RWPE2 (cell line): Measurements from ENCODE around the gene PDE8B.

Source experiments
- ATAC-seq: fragments of 200-7000 bp; cut with Tn5 transposase; 3 replicates; pipeline ENCODE4 v1.9.1; 2021; ENCODE audit warnings: low read depth
- DNase-seq: peaks from one replicate; pipeline ENCODE4 v3.0.0-alpha.2; 2020; ENCODE audit warnings: low spot score
- H3K27ac ChIP-seq: fragments of 450-650 bp; 2 replicates; pipeline ENCODE4 v1.5.1; 2017; ENCODE audit warnings: mild to moderate bottlenecking; ENCODE audit not compliant: poor library complexity, severe bottlenecking
- H3K27me3 ChIP-seq: fragments of 250-450 bp; sonication (Bioruptor Pico); 2 replicates; pipeline ENCODE4 v1.5.1; 2021; ENCODE audit warnings: mild to moderate bottlenecking, moderate library complexity; ENCODE audit not compliant: insufficient read depth, poor library complexity, severe bottlenecking
- H3K36me3 ChIP-seq: fragments of 250-450 bp; sonication (Bioruptor Pico); 2 replicates; pipeline ENCODE4 v1.5.1; 2020; ENCODE audit warnings: low read depth, mild to moderate bottlenecking, moderate library complexity
- H3K4me1 ChIP-seq: fragments of 250-450 bp; sonication (Bioruptor Pico); 2 replicates; pipeline ENCODE4 v1.5.1; 2021; ENCODE audit warnings: mild to moderate bottlenecking, moderate library complexity; ENCODE audit not compliant: insufficient read depth, poor library complexity, severe bottlenecking
- H3K4me3 ChIP-seq: fragments of 250-450 bp; sonication (Bioruptor Pico); 2 replicates; pipeline ENCODE4 v1.5.1; 2021; ENCODE audit warnings: mild to moderate bottlenecking, moderate library complexity; ENCODE audit not compliant: severe bottlenecking
- H3K9me3 ChIP-seq: fragments of 250-450 bp; sonication (Bioruptor Pico); 2 replicates; pipeline ENCODE4 v1.5.1; 2021; ENCODE audit warnings: mild to moderate bottlenecking, moderate library complexity; ENCODE audit not compliant: severe bottlenecking
- TF ChIP-seq, protein P1 (sequence below): fragments of 450-650 bp; IDR thresholded peaks from one replicate; pipeline ENCODE4 v1.5.1; 2017; ENCODE audit warnings: mild to moderate bottlenecking, moderate library complexity; ENCODE audit not compliant: poor library complexity, severe bottlenecking

PDE8B gene

DNA sequence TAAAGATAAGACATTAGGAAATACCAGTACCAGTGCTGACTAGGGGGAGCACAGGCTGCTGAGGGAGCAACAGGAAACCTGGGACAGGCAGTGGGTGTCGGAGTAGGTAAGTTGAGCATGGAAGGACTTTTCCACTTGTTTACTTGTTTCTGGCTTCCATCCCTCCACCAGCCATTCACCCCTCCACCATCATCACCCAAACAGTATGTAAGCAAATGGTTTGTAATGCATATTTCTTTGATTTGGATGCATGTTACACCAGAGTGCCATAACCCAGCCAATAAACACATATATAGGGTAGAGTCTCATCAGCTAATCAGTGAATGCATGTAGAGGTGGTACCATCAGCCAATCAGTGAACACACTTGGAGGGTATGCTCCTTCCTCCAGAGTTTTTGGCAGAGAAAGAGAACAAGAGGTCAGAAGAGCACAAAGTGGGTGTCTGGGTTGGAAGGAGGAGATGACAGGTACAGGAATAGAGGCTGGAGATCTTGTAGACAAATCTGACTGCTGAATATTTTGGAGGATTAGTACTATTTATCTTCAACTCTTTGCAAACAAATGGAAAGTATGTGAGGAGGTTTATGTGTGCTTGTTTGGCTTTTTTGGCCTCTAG, 37.7 kb upstream of the PDE8B start:
- peaks cover 12% of the 10 kb centered on the region for H3K4me1 ChIP-seq
- H3K4me3 ChIP-seq = no peak overlapping the region
- TF ChIP-seq, protein P1, sequence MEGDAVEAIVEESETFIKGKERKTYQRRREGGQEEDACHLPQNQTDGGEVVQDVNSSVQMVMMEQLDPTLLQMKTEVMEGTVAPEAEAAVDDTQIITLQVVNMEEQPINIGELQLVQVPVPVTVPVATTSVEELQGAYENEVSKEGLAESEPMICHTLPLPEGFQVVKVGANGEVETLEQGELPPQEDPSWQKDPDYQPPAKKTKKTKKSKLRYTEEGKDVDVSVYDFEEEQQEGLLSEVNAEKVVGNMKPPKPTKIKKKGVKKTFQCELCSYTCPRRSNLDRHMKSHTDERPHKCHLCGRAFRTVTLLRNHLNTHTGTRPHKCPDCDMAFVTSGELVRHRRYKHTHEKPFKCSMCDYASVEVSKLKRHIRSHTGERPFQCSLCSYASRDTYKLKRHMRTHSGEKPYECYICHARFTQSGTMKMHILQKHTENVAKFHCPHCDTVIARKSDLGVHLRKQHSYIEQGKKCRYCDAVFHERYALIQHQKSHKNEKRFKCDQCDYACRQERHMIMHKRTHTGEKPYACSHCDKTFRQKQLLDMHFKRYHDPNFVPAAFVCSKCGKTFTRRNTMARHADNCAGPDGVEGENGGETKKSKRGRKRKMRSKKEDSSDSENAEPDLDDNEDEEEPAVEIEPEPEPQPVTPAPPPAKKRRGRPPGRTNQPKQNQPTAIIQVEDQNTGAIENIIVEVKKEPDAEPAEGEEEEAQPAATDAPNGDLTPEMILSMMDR = no peak
- no peak overlapping the region for H3K27ac ChIP-seq
- no peaks in the 10 kb centered on the region for H3K9me3 ChIP-seq
- no peak for DNase-seq
- no peaks in the 10 kb centered on the region for H3K27me3 ChIP-seq
- H3K36me3 ChIP-seq = no peaks in the 10 kb centered on the region
- ATAC-seq = no peak

DNA sequence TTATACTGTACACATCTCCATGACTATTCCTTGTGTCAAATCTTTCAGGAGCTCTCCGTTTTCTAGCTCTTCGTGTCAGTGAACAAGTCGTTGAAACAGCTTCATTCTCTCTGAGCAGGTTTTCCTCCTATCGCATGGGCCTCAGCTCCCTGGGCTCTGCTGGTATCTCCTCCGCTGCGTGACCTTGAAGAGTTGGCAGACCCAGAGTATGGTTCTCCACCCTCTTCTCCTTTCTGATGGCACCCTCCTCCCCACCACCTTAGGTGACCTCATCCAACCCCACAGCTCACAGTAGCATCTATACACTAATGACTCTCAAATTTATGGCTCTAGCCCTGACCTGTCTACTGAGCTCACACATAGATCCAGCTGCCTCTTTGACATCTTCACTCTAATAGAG, 36.0 kb upstream of the PDE8B start:
- Histone ChIP-seq H3K36me3 (no peaks in the 10 kb centered on the region), H3K27ac (no peak overlapping the region), H3K4me3 (no peak overlapping the region), H3K9me3 (no peaks in the 10 kb centered on the region), H3K4me1 (no peaks in the 10 kb centered on the region), H3K27me3 (peaks cover 10% of the 10 kb centered on the region)
- TF ChIP-seq, protein P1 = no peak
- ATAC-seq (no peak), DNase-seq (no peak)

DNA sequence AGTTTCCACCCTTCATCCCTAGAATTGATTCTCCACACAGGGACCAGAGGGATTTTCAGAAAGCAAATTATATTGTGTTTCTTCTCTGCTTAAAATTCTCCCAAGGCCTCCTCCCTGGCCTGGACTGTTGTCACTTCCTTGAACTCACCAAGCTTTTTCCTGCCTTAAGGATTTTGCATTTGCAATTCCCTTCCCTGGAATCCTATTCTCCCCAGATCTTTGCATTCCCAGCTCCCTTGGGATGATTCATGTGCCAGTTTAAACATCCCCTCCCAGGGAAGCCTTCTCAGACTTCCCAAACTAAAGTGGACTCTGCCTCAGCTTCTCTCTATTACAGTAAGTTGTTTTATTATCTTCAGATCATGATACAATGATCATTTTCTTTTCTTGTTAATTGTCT, 35.2 kb upstream of the PDE8B start:
- ATAC-seq = no peak
- H3K4me1 ChIP-seq = no peaks in the 10 kb centered on the region
- no peak overlapping the region for H3K4me3 ChIP-seq
- TF ChIP-seq, protein P1 = no peak
- peaks cover 17% of the 10 kb centered on the region for H3K27me3 ChIP-seq
- no peaks in the 10 kb centered on the region for H3K36me3 ChIP-seq
- H3K27ac ChIP-seq = no peak overlapping the region
- DNase-seq = no peak
- no peaks in the 10 kb centered on the region for H3K9me3 ChIP-seq

DNA sequence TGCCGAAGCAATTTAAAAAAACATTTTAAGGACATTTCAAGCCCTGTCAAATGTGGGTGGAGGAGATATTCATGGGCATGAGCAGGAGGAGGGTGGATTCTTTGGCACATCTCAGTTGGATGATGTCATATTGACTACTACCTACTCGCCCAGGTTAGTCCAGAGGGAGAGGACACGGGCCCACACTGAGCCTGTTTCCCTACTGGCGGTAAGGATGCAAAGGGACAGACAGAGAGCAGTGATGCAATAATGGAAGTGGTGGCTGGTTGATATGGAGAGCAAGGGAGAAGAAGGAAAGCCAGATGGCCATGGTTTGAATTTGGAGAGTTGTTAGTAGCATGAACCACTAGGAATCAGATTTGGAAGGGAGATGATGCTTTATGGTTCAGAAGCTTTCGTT, 34.1 kb upstream of the PDE8B start:
- Histone ChIP-seq H3K27ac (no peak overlapping the region), H3K9me3 (no peaks in the 10 kb centered on the region), H3K27me3 (peaks cover 27% of the 10 kb centered on the region), H3K4me3 (no peak overlapping the region), H3K4me1 (no peaks in the 10 kb centered on the region), H3K36me3 (no peaks in the 10 kb centered on the region)
- TF ChIP-seq, protein P1 = no peak
- no peak for DNase-seq
- no peak for ATAC-seq

DNA sequence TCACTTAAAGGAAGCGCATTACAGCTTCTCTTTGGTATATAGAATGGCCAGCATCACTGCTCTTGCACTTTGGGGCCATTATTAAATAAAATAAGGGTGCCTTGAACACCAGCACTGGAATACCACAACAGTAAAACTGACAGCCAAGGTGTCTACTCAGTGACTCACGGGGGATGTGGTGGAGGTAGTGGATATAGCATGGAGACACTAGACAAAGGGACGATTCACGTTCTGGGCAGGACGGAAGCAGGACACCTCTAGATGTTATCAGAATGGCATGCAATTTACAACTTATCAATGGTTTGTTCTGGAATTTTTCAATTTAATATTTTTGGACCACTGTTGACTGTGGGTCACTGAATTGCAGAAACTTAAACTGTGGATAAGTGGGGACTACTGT, 32.9 kb upstream of the PDE8B start:
- Histone ChIP-seq H3K4me3 (no peak overlapping the region), H3K27ac (no peak overlapping the region), H3K27me3 (peaks cover 29% of the 10 kb centered on the region), H3K4me1 (no peaks in the 10 kb centered on the region), H3K9me3 (no peaks in the 10 kb centered on the region), H3K36me3 (no peaks in the 10 kb centered on the region)
- TF ChIP-seq, protein P1 = no peak
- DNase-seq (no peak), ATAC-seq (no peak)
